K562 (cell line): ENCODE results near the gene SLAMF6. TPM values are rescaled to one million over a fixed set of nuclear protein-coding genes. Genes with fewer than 3 reads are reported as not detected.

Source experiments
- ATAC-seq: fragments of 200-7000 bp; cut with Tn5 transposase; 3 replicates; pipeline ENCODE4 v1.9.1; 2020; ENCODE audit warnings: moderate library complexity
- BruUV-seq: library from RNA; stranded (reverse); fragments of 400-500 nt; replicated peaks from 2 replicates; lab custom pipeline; 2021; lab: Mats Ljungman, UMichigan
- CTCF ChIA-PET: fragments of 300-600 bp; formaldehyde crosslinking; extraction: SDS; loops from one replicate; lab custom pipeline; 2021; ENCODE audit warnings: low intra/inter-chr PET ratio; lab: Yijun Ruan, JAX
- POLR2A ChIA-PET: fragments of 300-600, 350-650 bp; sonication (Branson Sonifier 250); formaldehyde crosslinking; extraction: SDS; loops from one replicate; lab custom pipeline; 2021; ENCODE audit warnings: antibody characterized with exemption, inconsistent platforms; lab: Yijun Ruan, JAX
- DNase-seq, 4 experiments: peaks; one replicate each; pipeline versions ENCODE4 v3.0.0 to v3.0.0-alpha.2; 2011 to 2018; ENCODE audit warnings: low spot score in 3 of 4, mixed read lengths in 3 of 4; ENCODE audit errors: extremely low read depth in 1 of 4
- FAIRE-seq: peaks from 2 replicates; lab custom pipeline; 2011; peaks lifted over from hg19 to GRCh38; lab: Jason Lieb, UNC
- H2AFZ ChIP-seq: 2 replicates; pipeline ENCODE4 v1.6.0; 2011; ENCODE audit warnings: low read depth, low read length, control low read depth, inconsistent platforms
- H3K27ac ChIP-seq: fragments of 200-600 bp; 3 replicates; pipeline ENCODE4 v1.8.0; 2011; ENCODE audit warnings: low read depth, mild to moderate bottlenecking, control low read depth, inconsistent platforms, low read length, moderate library complexity, mixed read lengths; ENCODE audit errors: extremely low read depth
- H3K27me3 ChIP-seq, 2 experiments: fragments of 300-600 bp in 1 of 2; 2 replicates in 1 of 2; 3 replicates in 1 of 2; pipeline versions ENCODE4 v1.6.0 to v1.8.0; 2011; ENCODE audit warnings: inconsistent platforms in 2 of 2, low read length in 2 of 2, mild to moderate bottlenecking in 1 of 2, mixed read lengths in 1 of 2, moderate library complexity in 1 of 2; ENCODE audit not compliant: control insufficient read depth in 2 of 2, insufficient read depth in 2 of 2
- H3K36me3 ChIP-seq: fragments of 300-600 bp; 3 replicates; pipeline ENCODE4 v1.8.0; 2011; ENCODE audit warnings: mild to moderate bottlenecking, low read length, inconsistent platforms; ENCODE audit not compliant: control insufficient read depth, insufficient read depth
- H3K4me1 ChIP-seq, 2 experiments: fragments of 200-600 bp in 1 of 2; replicated peaks in 1 of 2; 2 replicates in 1 of 2; 3 replicates in 1 of 2; pipeline versions ENCODE4 v1.5.1 to v1.8.0; 2011; ENCODE audit warnings: inconsistent platforms in 2 of 2, low read length in 2 of 2, mild to moderate bottlenecking in 1 of 2, mixed read lengths in 1 of 2, moderate library complexity in 1 of 2; ENCODE audit not compliant: control insufficient read depth in 2 of 2, insufficient read depth in 2 of 2
- H3K4me2 ChIP-seq: 2 replicates; pipeline ENCODE4 v1.6.1; 2011; ENCODE audit warnings: low read length, control low read depth, inconsistent platforms, mixed read lengths; ENCODE audit not compliant: insufficient read depth
- H3K4me3 ChIP-seq: fragments of 200-600 bp; sonication (generic), shearing (Covaris generic); 2 replicates; pipeline ENCODE4 v1.5.1; 2016; ENCODE audit warnings: control low read depth, inconsistent platforms
- H3K79me2 ChIP-seq: fragments of 200-600 bp; 3 replicates; pipeline ENCODE4 v1.8.0; 2011; ENCODE audit warnings: low read length, inconsistent platforms; ENCODE audit not compliant: control insufficient read depth, insufficient read depth
- H3K9ac ChIP-seq, 2 experiments: 2 replicates each; pipeline versions ENCODE4 v1.6.0 to v1.6.1; 2011; ENCODE audit warnings: low read depth in 2 of 2, low read length in 2 of 2, control low read depth in 1 of 2, inconsistent platforms in 1 of 2, mild to moderate bottlenecking in 1 of 2, mixed read lengths in 1 of 2; ENCODE audit not compliant: insufficient read depth in 1 of 2
- H3K9me1 ChIP-seq: one replicate; pipeline ENCODE4 v1.6.0; 2011; ENCODE audit warnings: inconsistent platforms, mild to moderate bottlenecking, low read length, moderate library complexity; ENCODE audit not compliant: control insufficient read depth, insufficient read depth
- H3K9me3 ChIP-seq: replicated peaks from 2 replicates; pipeline ENCODE4 v1.5.1; 2011; ENCODE audit warnings: low read depth, low read length, inconsistent platforms; ENCODE audit not compliant: control insufficient read depth, insufficient read depth
- H4K20me1 ChIP-seq: replicated peaks from 2 replicates; pipeline ENCODE4 v1.6.1; 2011; ENCODE audit warnings: low read length, inconsistent platforms, mixed read lengths; ENCODE audit not compliant: control insufficient read depth, insufficient read depth
- GTF3C2 ChIP-seq: IDR thresholded peaks from 3 replicates; pipeline ENCODE4 v1.6.1; 2011; ENCODE audit warnings: borderline replicate concordance, mild to moderate bottlenecking, moderate library complexity; ENCODE audit not compliant: insufficient read length; ENCODE audit errors: extremely low read depth
- NFRKB ChIP-seq: fragments of 450-650 bp; IDR thresholded peaks from 2 replicates; pipeline ENCODE4 v1.6.1; 2016; ENCODE audit warnings: low read depth
- YBX1 ChIP-seq: fragments of 450-650 bp; IDR thresholded peaks from 2 replicates; pipeline ENCODE4 v1.7.1; 2016; ENCODE audit warnings: mild to moderate bottlenecking
- ZNF444 ChIP-seq: fragments of 250-450 bp; sonication (Bioruptor Pico); IDR thresholded peaks from 2 replicates; pipeline ENCODE4 v1.4.0; 2020; ENCODE audit warnings: mild to moderate bottlenecking, moderate library complexity
- WGBS: fragments of 100-300 bp; shearing (Covaris generic); methylation state at CpG from one replicate; pipeline ENCODE4 v1.1.6; 2016; ENCODE audit warnings: low coverage, mixed read lengths; ENCODE audit not compliant: insufficient coverage; ENCODE audit errors: missing lambda C conversion rate; 5-methylcytosine and 5-hydroxymethylcytosine counted together
- in situ Hi-C: fragments of 300-500 bp; cut with MboI; formaldehyde crosslinking; loops from 4 replicates; pipeline ENCODE4 v1.15.0; 2018; ENCODE audit warnings: inconsistent platforms, mixed read lengths
- intact Hi-C: fragments of 100-400 bp; cut with micrococcal nuclease; formaldehyde crosslinking; loops from 2 replicates; pipeline ENCODE4 v1.14.2; 2022
- polyA plus RNA-seq, 8 experiments: library from polyadenylated mRNA; depleted of rRNA in 4 of 8; stranded (reverse) in 5 of 8; unstranded in 3 of 8; fragments of >200 nt; fragmentation: Nextera tagmentation in 2 of 8; fragmentation: Illumina TruSeq in 1 of 8; extraction: Ambion mirVana in 2 of 8; extraction: Trizol in 1 of 8; gene quantifications; 2 replicates each; pipeline versions ENCODE4 v1.2.1 to v1.2.3, GENCODE V29; 2011 to 2014; ENCODE audit warnings: inconsistent platforms in 1 of 8, missing spikeins in 1 of 8
- total RNA-seq, 7 experiments: library from RNA; depleted of rRNA in 6 of 7; stranded (reverse); fragments of >200 nt in 6 of 7; fragmentation: Illumina TruSeq in 2 of 7; extraction: Trizol in 2 of 7; gene quantifications; 2 replicates each; pipeline versions ENCODE4 v1.2.1 to v1.2.3, GENCODE V29; 2011 to 2021; ENCODE audit warnings: low replicate concordance in 1 of 7
- TF ChIP-seq, protein P1 (sequence below), 2 experiments: fragments of 450-650 bp; IDR thresholded peaks; 2 replicates each; pipeline ENCODE4 v1.6.1; 2016

Gene SLAMF6
- total and polyA plus RNA-seq, 9 of the 15 experiments (the other 6 are each of a cell fraction or from before 2014, with no cell fraction given): 0.56 to 4.8 (median 1.1) TPM

- TF ChIP-seq, protein P1, sequence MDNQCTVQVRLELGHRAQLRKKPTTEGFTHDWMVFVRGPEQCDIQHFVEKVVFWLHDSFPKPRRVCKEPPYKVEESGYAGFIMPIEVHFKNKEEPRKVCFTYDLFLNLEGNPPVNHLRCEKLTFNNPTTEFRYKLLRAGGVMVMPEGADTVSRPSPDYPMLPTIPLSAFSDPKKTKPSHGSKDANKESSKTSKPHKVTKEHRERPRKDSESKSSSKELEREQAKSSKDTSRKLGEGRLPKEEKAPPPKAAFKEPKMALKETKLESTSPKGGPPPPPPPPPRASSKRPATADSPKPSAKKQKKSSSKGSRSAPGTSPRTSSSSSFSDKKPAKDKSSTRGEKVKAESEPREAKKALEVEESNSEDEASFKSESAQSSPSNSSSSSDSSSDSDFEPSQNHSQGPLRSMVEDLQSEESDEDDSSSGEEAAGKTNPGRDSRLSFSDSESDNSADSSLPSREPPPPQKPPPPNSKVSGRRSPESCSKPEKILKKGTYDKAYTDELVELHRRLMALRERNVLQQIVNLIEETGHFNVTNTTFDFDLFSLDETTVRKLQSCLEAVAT (IDR thresholded peaks at IDR 0.05): peak in 1 of 2 experiments; percentile 88; a peak in 2 of 4 replicates
- TF ChIP-seq YBX1: no peak
- TF ChIP-seq, all 486 proteins: peak for 35
Measured at GRCh38 chr1:160558660-160559380, 35.8 kb upstream of the SLAMF6 start (continued).

DNA sequence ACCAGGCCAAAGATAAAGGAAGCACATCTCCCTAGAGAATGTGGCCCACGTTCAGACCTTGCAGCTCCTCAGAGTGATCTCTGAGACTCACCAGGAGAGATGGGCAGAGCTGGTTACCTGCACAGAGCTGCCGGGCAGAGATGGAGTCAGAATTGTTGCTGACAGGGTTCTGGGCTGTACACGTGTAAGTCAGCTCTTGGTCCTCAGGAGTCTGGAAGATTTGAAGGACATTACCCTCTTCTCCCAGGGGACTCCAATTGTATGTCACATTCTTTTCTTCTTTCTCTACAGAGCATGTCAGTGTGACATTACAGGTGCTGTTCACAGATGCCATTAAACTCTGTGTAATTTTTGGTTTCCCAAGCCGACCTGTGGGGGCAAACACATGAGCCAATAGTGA, 30.7 kb upstream of the SLAMF6 start:
- POLR2A ChIA-PET: interaction anchor here (0.7 kb wide), 1 partner anchor 583 kb away, joined by 3 read pairs; no protein-coding TSS in a partner anchor
- CTCF ChIA-PET: no interaction called here
- no peak overlapping the region for H3K9ac ChIP-seq
- WGBS: 44% methylated on average over 4 of the region's 4 CpGs
- no peak overlapping the region for H3K4me3 ChIP-seq
- no peaks in the 10 kb centered on the region for H3K36me3 ChIP-seq
- H3K9me3 ChIP-seq: no peaks in the 10 kb centered on the region
- H3K9me1 ChIP-seq: no peaks in the 10 kb centered on the region
- intact Hi-C loops: no loop called here
- no peaks in the 10 kb centered on the region for H4K20me1 ChIP-seq
- ATAC-seq (no peak), DNase-seq (no peak), FAIRE-seq (no peak)
- TF ChIP-seq NFRKB (no peak), ZNF444 (no peak), GTF3C2 (no peak)
- in situ Hi-C loops: no loop called here
- peak overlapping the region; percentile 46 for H2AFZ ChIP-seq
- no peaks in the 10 kb centered on the region for H3K27me3 ChIP-seq
- peaks cover 21 to 42% of the 10 kb centered on the region in 2 experiments for H3K4me1 ChIP-seq
- no peaks in the 10 kb centered on the region for H3K79me2 ChIP-seq
- no peak overlapping the region for H3K4me2 ChIP-seq
- no peak overlapping the region for H3K27ac ChIP-seq
- BruUV-seq: no TSS peak
